ENCODE measurements around the gene CSKMT. TPM values are rescaled to one million over a fixed set of nuclear protein-coding genes. Genes with fewer than 3 reads are reported as not detected.

Gene CSKMT
- total and polyA plus RNA-seq, 2 donors (not counting 3 experiments of a cell fraction or from before 2014, with no cell fraction given), result 7.8 to 38.1 TPM

GRCh38 chr11:62715150-62716130, 50.3 kb downstream of the CSKMT start:
- FAIRE-seq (no peak), DNase-seq (ENCODE audit: low read depth, low spot score) (no peak)
- TF ChIP-seq MYC (IDR thresholded peaks at IDR 0.05; ENCODE audit: low read depth, low read length) (no peak), JUN (IDR thresholded peaks at IDR 0.05; ENCODE audit: borderline replicate concordance, insufficient read depth, insufficient read length, low read depth) (no peak), POLR2AphosphoS5 (IDR thresholded peaks at IDR 0.05; ENCODE audit: insufficient read depth, low read depth, low read length) (no peak)
- intact Hi-C loops (cut with micrococcal nuclease), result no loop called here
- H3K4me2 ChIP-seq (ENCODE audit: insufficient read depth, low read length), result no peak overlapping the region
- no peak overlapping the region for H3K27ac ChIP-seq (ENCODE audit: insufficient read depth, low read depth, low read length)
- no peaks in the 10 kb centered on the region for H3K9me3 ChIP-seq (replicated peaks; ENCODE audit: control insufficient read depth, insufficient read depth, low read length)
- H3K9ac ChIP-seq (replicated peaks; ENCODE audit: extremely low read depth, insufficient read depth, low read length), result no peak overlapping the region
- BruUV-seq (replicated peaks), result no TSS peak
- dilution Hi-C loops (cut with MboI; ENCODE audit: extremely low pct_ligation_motif_present, low sequenced_read_pairs), result no loop called here
- POLR2A ChIA-PET, result no interaction called here
- H2AFZ ChIP-seq (ENCODE audit: low read depth, low read length), result no peak overlapping the region
- CTCF ChIA-PET, result no interaction called here
- H3K36me3 ChIP-seq (ENCODE audit: control insufficient read depth in 2 of 2, extremely low read depth in 1 of 2, insufficient read depth in 2 of 2, low read length in 2 of 2), result peaks cover 42 to 49% of the 10 kb centered on the region in 2 experiments
- H3K79me2 ChIP-seq (ENCODE audit: control insufficient read depth, insufficient read depth, low read length), result peaks cover 30% of the 10 kb centered on the region
- H3K9me1 ChIP-seq (replicated peaks; ENCODE audit: control insufficient read depth, extremely low read depth, insufficient read depth, low read length), result no peaks in the 10 kb centered on the region
- H3K27me3 ChIP-seq (ENCODE audit: control insufficient read depth in 2 of 2, insufficient read depth in 2 of 2, low read length in 2 of 2), result no peaks in the 10 kb centered on the region
- no peaks in the 10 kb centered on the region for H4K20me1 ChIP-seq (replicated peaks; ENCODE audit: control insufficient read depth, extremely low read depth, insufficient read depth, low read length)
- no peaks in the 10 kb centered on the region for H3K4me1 ChIP-seq (ENCODE audit: control insufficient read depth, extremely low read depth, insufficient read depth, low read length)
- no peak overlapping the region for H3K4me3 ChIP-seq (replicated peaks in 1 of 3; ENCODE audit: insufficient read depth in 1 of 3, low read depth in 1 of 3, low read length in 3 of 3)

- dilution Hi-C loops (cut with MboI; ENCODE audit: extremely low pct_ligation_motif_present, low sequenced_read_pairs) (no loop called here), intact Hi-C loops (cut with micrococcal nuclease) (no loop called here)
- H3K4me3 ChIP-seq (replicated peaks in 1 of 3; ENCODE audit: insufficient read depth in 1 of 3, low read depth in 1 of 3, low read length in 3 of 3), result no peak overlapping the region
- H2AFZ ChIP-seq (ENCODE audit: low read depth, low read length), result no peak overlapping the region
- H3K4me1 ChIP-seq (ENCODE audit: control insufficient read depth, extremely low read depth, insufficient read depth, low read length), result no peaks in the 10 kb centered on the region
- no peaks in the 10 kb centered on the region for H3K27me3 ChIP-seq (ENCODE audit: control insufficient read depth in 2 of 2, insufficient read depth in 2 of 2, low read length in 2 of 2)
- no peak overlapping the region for H3K27ac ChIP-seq (ENCODE audit: insufficient read depth, low read depth, low read length)
- FAIRE-seq, result no peak
- ChIA-PET CTCF (no interaction called here), POLR2A (no interaction called here)
- H3K36me3 ChIP-seq (ENCODE audit: control insufficient read depth in 2 of 2, extremely low read depth in 1 of 2, insufficient read depth in 2 of 2, low read length in 2 of 2), result peaks cover 43 to 48% of the 10 kb centered on the region in 2 experiments
- no TSS peak for BruUV-seq (replicated peaks)
- DNase-seq (ENCODE audit: low read depth, low spot score), result no peak
- H3K4me2 ChIP-seq (ENCODE audit: insufficient read depth, low read length), result no peak overlapping the region
- peaks cover 35% of the 10 kb centered on the region for H3K79me2 ChIP-seq (ENCODE audit: control insufficient read depth, insufficient read depth, low read length)
- no peaks in the 10 kb centered on the region for H4K20me1 ChIP-seq (replicated peaks; ENCODE audit: control insufficient read depth, extremely low read depth, insufficient read depth, low read length)
- no peaks in the 10 kb centered on the region for H3K9me1 ChIP-seq (replicated peaks; ENCODE audit: control insufficient read depth, extremely low read depth, insufficient read depth, low read length)
- no peak overlapping the region for H3K9ac ChIP-seq (replicated peaks; ENCODE audit: extremely low read depth, insufficient read depth, low read length)
- no peak for TF ChIP-seq CTCF (IDR thresholded peaks at IDR 0.05; ENCODE audit: extremely low read depth in 1 of 2, insufficient read depth in 1 of 2, low read depth in 1 of 2, low read length in 2 of 2)
- TF ChIP-seq FOS (IDR thresholded peaks at IDR 0.05; ENCODE audit: borderline replicate concordance, insufficient read depth, low read length), result no peak
- TF ChIP-seq EZH2 (IDR thresholded peaks at IDR 0.05; ENCODE audit: borderline replicate concordance, low read depth, low read length, severe bottlenecking), result no peak
- no peak for TF ChIP-seq POLR2A (IDR thresholded peaks at IDR 0.05; ENCODE audit: low read depth, low read length)
- TF ChIP-seq MYC (IDR thresholded peaks at IDR 0.05; ENCODE audit: low read depth, low read length), result no peak
- no peak for TF ChIP-seq GATA2 (IDR thresholded peaks at IDR 0.05; ENCODE audit: insufficient read depth, insufficient read length, low read depth, low read length)
- no peak for TF ChIP-seq POLR2AphosphoS5 (IDR thresholded peaks at IDR 0.05; ENCODE audit: insufficient read depth, low read depth, low read length)
- TF ChIP-seq MAX (IDR thresholded peaks at IDR 0.05; ENCODE audit: insufficient read depth, insufficient read length), result no peak
- TF ChIP-seq JUN (IDR thresholded peaks at IDR 0.05; ENCODE audit: borderline replicate concordance, insufficient read depth, insufficient read length, low read depth), result no peak
- H3K9me3 ChIP-seq (replicated peaks; ENCODE audit: control insufficient read depth, insufficient read depth, low read length), result no peaks in the 10 kb centered on the region
Measured at GRCh38 chr11:62716206-62716605, 51.1 kb downstream of the CSKMT start.

All from endothelial cell of umbilical vein (primary cell).